Measurements from ENCODE around the gene PRR5L.
A peak's percentile ranks its signal among the peaks of the same experiment; 100 is the strongest.

The PRR5L gene

DNA sequence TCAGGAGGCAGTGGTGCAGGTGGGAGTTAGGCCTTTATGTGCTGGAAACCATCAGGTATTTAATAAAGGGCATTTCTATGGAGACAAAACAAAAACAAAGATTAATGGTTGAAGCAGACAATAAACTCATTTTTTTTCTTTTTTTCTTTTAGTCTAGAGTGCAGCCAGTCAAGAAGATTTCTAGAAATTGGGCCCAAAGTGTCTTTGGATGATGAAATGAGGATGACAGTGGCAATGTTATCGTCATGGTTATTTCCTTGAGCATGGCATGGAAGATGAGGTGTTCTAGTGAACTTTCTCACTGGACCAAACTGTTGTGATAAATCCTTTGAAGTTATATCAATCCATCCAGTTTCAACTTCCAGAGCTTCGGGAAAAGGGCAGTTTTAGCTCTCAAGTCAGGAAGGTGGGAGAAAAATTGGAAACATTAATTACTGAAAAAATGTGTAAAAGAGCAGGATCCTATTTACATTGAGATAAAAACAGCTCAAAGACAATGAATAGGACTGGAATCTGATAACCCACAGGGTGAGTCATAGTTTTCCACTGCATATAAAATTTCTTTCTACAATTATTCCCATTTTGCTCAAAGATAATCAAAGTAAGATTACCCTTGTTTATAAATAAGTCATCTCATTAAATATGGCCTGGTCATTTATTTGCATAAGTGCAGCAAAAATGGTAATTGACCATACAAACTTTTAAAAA, 33.0 kb downstream of the PRR5L start:
- no peak for DNase-seq

DNA sequence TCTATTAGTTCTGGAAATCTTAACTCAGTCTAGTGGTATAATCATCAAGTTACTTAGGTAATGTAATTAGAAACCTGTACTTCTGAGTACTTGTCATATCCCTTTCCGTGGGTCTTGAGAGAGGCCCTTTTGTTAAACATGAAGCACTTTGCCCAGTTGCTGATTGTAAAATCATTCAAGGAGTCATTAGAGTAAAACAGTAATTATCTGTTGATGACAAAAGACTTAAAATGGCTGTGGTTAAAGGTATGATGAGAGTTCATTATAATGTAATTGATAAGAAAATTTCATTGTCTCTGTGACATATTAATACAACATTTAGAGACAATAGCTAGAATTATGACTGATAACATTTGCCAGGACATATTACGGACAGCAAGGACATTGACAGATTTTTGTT, 34.3 kb downstream of the PRR5L start:
- DNase-seq = no peak

GRCh38 chr11:36333468-36333867, 37.4 kb downstream of the PRR5L start:
- DNase-seq = no peak

- no peak for DNase-seq
Measured at GRCh38 chr11:36333897-36334296, 37.8 kb downstream of the PRR5L start.

- DNase-seq = no peak
Measured at GRCh38 chr11:36339888-36340287, 43.8 kb downstream of the PRR5L start.

- no peak for DNase-seq
Measured at GRCh38 chr11:36340897-36341296, 44.8 kb downstream of the PRR5L start.

GRCh38 chr11:36341915-36342314, 45.8 kb downstream of the PRR5L start:
- DNase-seq = no peak

DNA sequence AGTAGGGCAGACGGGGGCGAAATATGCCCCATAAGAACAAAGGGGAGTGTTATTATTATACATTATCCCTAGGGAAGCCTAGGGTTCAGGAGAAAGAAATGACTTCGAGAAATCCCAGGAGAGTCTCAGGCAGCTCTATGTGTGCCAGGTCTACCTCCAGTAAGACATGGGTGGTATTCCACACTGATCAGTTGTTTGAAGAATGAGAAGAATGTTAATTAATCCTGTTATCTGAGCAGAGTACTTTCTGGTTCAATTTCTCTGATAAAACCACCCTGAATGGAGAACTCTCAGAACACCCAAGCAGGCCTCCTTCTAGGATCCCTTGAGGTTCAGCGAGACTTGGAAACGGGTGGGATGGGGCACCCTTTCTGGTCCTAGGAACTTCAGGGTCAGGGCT, 46.2 kb downstream of the PRR5L start:
- no peak for DNase-seq

- DNase-seq = no peak
Measured at GRCh38 chr11:36343436-36343835, 47.3 kb downstream of the PRR5L start.

DNA sequence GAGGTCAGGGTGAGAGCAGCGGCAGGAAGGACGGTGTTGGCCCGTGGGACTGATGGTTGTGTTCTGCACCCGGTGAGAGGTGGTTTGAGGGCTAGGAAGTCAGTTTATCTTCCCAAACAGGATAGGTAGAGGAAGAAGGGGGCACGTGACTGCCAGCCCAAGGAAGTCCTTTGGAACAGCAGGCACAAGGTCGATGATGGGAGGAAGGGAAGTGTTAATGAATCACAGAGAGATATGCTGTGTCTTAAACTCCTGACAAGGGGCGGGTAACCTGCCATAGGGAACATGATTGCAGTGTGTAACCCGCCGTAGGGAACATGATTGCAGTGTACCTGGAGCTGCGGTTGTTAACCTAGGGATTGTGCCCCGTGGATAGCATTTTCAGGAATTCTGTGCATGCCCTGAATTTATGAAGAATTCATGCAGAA, 49.0 kb downstream of the PRR5L start:
- no peak for DNase-seq

DNA sequence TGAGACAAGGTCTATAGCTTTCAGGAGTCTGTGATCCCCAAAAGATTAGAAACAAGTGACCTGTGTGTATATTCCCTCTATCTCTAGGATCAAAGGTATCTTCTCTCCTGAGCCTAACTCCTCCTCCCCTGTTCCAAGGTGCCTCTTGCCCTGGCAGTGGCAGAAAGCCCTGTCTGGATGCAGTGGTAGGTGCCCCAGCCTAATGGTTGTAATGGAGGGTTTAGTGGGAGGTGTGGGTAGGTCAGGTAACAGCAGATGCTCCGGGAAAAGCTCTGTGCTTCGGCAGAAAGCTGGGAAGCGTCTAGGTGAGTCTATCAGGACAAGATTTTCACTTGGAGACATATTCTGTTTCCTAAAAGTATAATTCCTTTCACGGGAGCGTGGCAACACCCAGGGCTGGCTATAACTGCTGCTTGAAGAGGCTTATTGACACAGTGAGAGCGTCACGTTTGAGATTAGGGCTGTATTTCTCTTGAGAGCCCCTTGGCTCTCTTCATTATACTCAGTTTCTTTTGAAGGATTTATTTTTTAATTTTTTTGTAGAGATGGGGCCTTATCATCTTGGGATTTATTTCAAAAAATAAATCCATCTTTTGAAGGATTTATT, 49.5 kb downstream of the PRR5L start:
- no peak for DNase-seq

GRCh38 chr11:36346562-36347383, 50.7 kb downstream of the PRR5L start:
- DNase-seq = no peak

GRCh38 chr11:36347384-36347906, 51.4 kb downstream of the PRR5L start:
- no peak for DNase-seq

DNA sequence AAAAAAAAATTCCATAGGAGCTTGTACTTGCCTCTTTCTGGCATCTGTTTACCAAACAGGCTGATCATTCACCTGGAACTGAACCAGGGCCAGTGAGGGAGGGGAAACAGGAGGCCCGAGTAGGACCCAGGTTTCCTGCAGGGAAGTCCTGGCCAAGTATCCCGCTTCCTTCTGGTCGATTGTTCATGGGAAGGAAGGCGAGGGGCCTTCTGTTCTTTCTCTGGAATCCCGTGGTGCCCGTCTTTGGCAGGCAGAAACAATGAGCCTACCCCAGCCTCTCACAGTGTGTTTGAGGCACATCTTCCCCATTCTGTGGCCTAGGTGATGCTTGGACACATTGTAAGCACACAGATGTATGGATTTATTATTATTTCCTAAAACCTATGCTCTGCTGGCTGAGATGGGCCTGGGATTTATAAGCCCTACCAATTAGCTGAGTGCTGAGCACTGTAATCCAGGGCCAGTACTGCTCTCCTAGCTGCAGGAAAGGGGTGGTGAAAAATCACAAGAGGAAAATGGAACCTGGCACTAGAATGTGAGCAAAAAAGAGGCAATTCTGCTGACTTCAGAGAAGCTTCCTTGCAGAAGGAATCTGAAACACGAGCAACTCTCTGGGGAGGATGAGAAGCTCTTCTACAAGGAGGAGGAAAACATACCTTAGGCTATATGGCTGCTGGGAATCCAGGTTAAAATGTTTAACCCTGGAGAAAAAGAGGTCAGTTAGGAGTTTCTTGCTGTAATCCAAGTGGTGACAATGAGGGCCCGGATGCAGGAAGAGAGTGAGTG, 53.5 kb downstream of the PRR5L start:
- no peak for DNase-seq

GRCh38 chr11:36350137-36350513, 54.0 kb downstream of the PRR5L start:
- DNase-seq = no peak

DNA sequence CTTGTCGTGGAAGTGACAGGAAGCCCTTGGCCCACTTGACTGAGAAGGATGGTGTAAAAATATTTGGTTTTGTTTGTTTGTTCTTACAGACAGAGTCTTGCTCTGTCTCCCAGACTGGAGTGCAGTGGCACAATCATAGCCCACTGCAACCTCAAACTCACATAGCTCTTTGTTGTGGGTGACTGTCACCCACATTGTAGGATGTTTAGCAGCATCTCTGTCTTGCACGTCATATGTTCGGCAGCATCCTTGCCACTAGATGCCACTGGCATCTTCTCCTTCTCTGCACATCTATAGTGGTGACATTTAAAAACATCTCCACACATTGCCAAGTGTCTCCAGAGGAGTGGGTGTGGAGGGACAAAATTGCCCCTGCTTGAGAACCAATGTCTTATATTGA, 56.8 kb downstream of the PRR5L start:
- DNase-seq = peak; percentile 61

DNA sequence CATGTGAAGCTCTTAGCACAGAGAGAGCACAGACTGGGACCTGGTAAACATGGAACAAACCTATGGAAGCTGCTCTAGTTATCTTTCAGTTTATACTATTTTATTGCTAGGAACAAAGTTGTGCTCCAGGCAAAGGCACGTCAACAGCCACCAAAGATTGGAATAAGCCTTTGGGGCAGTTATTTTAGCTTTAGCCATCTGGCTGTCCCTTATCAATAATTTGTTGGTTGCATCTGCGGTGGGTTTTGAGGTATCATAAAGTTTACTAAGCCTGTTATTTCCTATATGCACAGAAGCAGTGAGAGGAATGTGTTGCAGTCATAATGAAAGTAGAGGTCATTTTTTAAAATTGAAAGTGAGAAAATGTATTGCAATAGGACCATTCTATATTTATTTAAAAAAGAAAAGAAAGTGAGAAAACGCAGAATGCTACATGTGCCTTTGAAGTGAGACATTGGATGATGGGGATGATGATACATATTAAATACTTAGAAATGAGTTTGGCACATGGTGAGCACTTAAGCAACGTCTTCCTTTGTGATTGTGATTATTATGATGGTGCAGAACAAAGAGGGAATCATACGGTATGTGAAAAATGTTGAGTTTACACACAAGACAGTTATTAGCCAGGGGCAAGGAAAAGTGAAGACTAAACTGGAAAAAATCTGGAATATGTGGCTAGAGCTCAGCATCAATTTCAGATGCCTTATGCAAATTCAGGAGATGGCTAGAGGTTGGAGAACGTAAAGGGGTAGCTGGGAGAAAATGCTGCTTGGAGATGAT, 58.3 kb downstream of the PRR5L start:
- no peak for DNase-seq

GRCh38 chr11:36356201-36356600, 60.1 kb downstream of the PRR5L start:
- DNase-seq = no peak

- DNase-seq = no peak
Measured at GRCh38 chr11:36357831-36358230, 61.7 kb downstream of the PRR5L start.

GRCh38 chr11:36358436-36358835, 62.3 kb downstream of the PRR5L start:
- no peak for DNase-seq

DNA sequence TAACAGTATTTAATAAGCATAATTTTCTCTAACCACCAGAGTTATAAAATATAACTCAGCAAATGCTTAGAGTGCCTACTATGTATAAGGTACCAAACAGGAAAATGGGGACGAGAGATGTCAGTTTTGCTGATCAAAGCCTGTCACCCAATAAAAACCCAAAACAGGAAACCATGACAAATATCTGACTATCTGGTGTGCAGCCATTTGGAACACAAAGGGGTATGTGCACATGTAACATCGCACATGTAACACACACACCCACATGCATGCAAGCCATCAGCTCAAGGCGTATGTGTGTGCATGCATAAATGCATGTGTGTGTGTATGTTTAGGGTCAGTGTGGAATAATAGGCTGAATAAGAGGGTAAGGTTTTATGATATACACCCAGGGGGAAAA, 64.2 kb downstream of the PRR5L start:
- DNase-seq = no peak

DNA sequence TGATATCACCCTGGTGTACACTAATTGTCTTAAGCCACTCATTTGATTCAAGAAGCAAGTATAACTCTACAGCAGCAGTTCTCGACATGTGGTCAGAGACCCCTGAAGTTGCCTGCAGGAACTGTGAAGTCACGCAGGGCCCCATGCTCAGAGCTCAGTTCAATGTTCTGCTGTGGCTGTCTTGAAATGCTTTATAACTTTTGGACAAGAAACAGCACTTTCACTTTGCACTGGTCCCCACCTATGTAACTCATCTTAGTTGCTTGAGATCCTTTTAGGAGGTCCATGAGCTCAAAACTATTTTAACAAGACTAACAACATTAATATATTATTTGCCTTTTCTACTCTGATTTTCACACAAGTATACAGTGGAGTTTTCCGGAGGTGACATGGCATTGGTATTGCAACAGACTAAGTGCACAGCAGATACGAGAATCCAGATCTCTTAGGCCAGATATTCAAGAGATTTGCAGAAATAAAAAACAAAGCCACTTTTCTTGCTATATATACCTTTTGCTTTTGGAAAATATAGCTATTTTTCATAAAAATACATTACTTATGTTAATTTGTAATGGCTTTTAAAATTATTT, 64.8 kb downstream of the PRR5L start:
- DNase-seq = no peak
